Memory B cell (primary cell): ENCODE results near the gene TPRX1.
"Not testable (repeated sequence)": the region's sequence is repeated elsewhere in the genome, so short reads cannot be mapped to it uniquely, and the experiment has no call there.

Experiments
- ATAC-seq: fragments of 150-1000 bp; cut with Tn5 transposase; 2 replicates; pipeline ENCODE4 v1.10.0; 2021; ENCODE audit warnings: low read depth, mild to moderate bottlenecking, moderate library complexity
- DNase-seq, 2 donors: peaks; one replicate each; pipeline ENCODE4 v3.0.0; 2022; ENCODE audit warnings: low spot score in 2 of 2
- H3K27ac Mint-ChIP-seq: one replicate; pipeline ENCODE4 v1.8.0; 2022; ENCODE audit warnings: mild to moderate bottlenecking, moderate library complexity, mixed read lengths
- H3K27me3 Mint-ChIP-seq: one replicate; pipeline ENCODE4 v1.8.0; 2022; ENCODE audit warnings: mixed read lengths
- H3K36me3 Mint-ChIP-seq: one replicate; pipeline ENCODE4 v1.8.0; 2022; ENCODE audit warnings: mild to moderate bottlenecking, mixed read lengths
- H3K4me1 Mint-ChIP-seq: one replicate; pipeline ENCODE4 v1.8.0; 2022; ENCODE audit warnings: mixed read lengths
- H3K4me3 Mint-ChIP-seq: one replicate; pipeline ENCODE4 v1.8.0; 2022; ENCODE audit warnings: mild to moderate bottlenecking, moderate library complexity, mixed read lengths
- H3K9me3 Mint-ChIP-seq: one replicate; pipeline ENCODE4 v1.8.0; 2022; ENCODE audit warnings: mixed read lengths

Gene TPRX1

GRCh38 chr19:47792616-47793015 is 11.7 kb downstream of the TPRX1 start:
- H3K36me3 Mint-ChIP-seq: no peaks in the 10 kb centered on the region
- H3K27me3 Mint-ChIP-seq: peaks cover 9% of the 10 kb centered on the region
- no peak overlapping the region for H3K4me3 Mint-ChIP-seq
- no peak for DNase-seq
- H3K9me3 Mint-ChIP-seq: no peaks in the 10 kb centered on the region
- peaks cover 2% of the 10 kb centered on the region for H3K4me1 Mint-ChIP-seq
- no peak overlapping the region for H3K27ac Mint-ChIP-seq
- ATAC-seq: no peak

DNA sequence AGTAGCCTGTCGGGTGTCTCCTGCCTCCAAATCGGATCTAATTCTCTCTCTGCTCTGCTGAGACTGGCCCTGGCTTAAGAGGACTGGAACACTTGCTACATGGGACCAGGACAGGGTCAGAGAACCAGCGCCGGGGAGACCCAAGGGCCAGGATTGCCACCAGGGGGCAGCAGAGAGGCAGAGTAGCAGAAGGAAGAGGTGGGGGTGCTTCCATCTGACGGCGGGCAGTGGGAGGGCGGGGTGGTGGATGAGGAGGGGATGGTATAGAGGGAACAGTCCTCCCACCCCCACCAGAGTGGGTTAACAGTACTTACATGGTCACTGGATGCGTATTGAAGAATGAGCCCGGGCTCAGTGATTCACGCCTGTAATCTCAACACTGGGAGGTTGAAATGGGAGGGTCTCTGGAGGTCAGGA is 13.9 kb downstream of the TPRX1 start:
- H3K36me3 Mint-ChIP-seq: no peaks in the 10 kb centered on the region
- H3K4me3 Mint-ChIP-seq: no peak overlapping the region
- ATAC-seq (peak; percentile 78), DNase-seq (peak; percentile 76 to 87)
- H3K27me3 Mint-ChIP-seq: peaks cover 5% of the 10 kb centered on the region
- H3K27ac Mint-ChIP-seq: no peak overlapping the region
- H3K4me1 Mint-ChIP-seq: peaks cover 2% of the 10 kb centered on the region
- H3K9me3 Mint-ChIP-seq: no peaks in the 10 kb centered on the region

- H3K4me1 Mint-ChIP-seq, H3K27ac Mint-ChIP-seq, H3K9me3 Mint-ChIP-seq, DNase-seq, H3K4me3 Mint-ChIP-seq, H3K36me3 Mint-ChIP-seq, H3K27me3 Mint-ChIP-seq, ATAC-seq: not testable (repeated sequence)
Observed at GRCh38 chr19:47789811-47790210, 14.5 kb downstream of the TPRX1 start.

DNA sequence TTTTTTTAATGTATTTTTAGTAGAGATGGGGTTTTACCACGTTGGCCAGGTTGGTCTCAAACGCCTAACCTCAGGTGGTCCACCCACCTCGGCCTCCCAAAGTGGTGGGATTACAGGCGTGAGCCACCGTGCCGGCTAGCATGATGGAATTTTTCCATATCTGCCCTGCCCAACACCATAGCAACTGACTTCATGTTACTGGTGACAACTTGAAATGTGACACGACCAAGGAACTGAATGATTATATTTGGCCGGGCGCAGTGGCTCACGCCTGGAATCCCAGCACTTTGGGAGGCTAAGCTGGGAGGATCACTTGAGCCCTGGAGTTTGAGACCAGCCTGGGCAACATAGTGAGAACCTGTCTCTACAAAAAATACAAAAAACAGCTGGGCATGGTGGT is 17.0 kb downstream of the TPRX1 start:
- not testable (repeated sequence) for H3K4me1 Mint-ChIP-seq, H3K27ac Mint-ChIP-seq, H3K4me3 Mint-ChIP-seq, ATAC-seq, H3K27me3 Mint-ChIP-seq, H3K9me3 Mint-ChIP-seq, H3K36me3 Mint-ChIP-seq, DNase-seq

- Mint-ChIP-seq H3K27me3 (peaks cover 4% of the 10 kb centered on the region), H3K4me1 (peaks cover 4% of the 10 kb centered on the region), H3K9me3 (no peaks in the 10 kb centered on the region), H3K36me3 (peaks cover 12% of the 10 kb centered on the region), H3K27ac (no peak overlapping the region), H3K4me3 (no peak overlapping the region)
- no peak for DNase-seq
- no peak for ATAC-seq
Observed at GRCh38 chr19:47786566-47786965, 17.8 kb downstream of the TPRX1 start.

DNA sequence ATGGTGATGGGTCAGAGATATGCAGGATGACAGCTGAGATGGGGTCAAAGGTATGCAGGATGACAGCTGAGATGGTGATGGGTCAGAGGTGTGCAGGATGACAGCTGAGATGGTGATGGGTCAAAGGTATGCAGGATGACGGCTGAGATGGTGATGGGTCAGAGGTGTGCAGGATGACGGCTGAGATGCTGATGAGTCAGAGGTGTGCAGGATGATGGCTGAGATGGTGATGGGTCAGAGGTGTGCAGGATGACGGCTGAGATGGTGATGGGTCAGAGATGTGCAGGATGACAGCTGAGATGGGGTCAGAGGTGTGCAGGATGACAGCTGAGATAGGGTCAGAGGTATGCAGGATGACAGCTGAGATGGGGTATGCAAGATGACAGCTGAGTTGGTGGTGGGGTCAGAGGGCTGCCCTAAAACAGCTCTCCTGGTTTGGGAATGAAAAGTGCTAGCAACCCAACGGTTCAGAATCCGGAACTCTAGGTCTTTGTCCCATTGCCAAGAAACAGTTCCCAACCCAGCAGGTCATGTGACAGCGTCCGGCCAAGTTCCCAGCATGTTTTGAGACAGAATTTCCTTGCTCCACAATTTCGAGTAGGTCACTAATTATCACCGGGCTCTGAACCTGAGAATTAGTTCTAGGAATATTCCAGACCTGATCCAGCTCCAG is 22.6 kb downstream of the TPRX1 start:
- Mint-ChIP-seq H3K4me3 (no peak overlapping the region), H3K36me3 (peaks cover 18% of the 10 kb centered on the region), H3K4me1 (peaks cover 14% of the 10 kb centered on the region), H3K9me3 (no peaks in the 10 kb centered on the region), H3K27me3 (no peaks in the 10 kb centered on the region), H3K27ac (no peak overlapping the region)
- DNase-seq (no peak), ATAC-seq (no peak)

DNA sequence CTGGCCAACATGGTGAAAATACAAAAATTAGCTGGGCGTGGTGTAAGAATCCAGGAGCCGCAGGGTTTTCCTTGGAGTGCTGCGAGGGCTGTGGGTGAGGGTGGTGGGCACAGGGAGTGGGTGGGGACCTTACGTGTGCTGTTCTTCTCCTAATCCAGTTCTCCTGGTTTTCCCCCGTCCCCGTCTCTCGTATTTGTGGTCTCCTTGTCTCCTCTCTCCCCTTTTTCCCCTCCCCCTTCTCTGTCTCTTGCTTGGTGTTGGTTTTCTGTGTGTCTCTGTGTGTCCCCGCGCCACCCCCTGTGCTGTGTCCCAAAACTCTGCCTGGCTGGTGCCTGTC is 24.2 kb downstream of the TPRX1 start:
- Mint-ChIP-seq H3K4me3 (peak overlapping the region; percentile 69), H3K27ac (peak overlapping the region; percentile 15), H3K9me3 (no peaks in the 10 kb centered on the region), H3K4me1 (peaks cover 14% of the 10 kb centered on the region), H3K27me3 (no peaks in the 10 kb centered on the region), H3K36me3 (peaks cover 18% of the 10 kb centered on the region)
- DNase-seq (no peak), ATAC-seq (no peak)

DNA sequence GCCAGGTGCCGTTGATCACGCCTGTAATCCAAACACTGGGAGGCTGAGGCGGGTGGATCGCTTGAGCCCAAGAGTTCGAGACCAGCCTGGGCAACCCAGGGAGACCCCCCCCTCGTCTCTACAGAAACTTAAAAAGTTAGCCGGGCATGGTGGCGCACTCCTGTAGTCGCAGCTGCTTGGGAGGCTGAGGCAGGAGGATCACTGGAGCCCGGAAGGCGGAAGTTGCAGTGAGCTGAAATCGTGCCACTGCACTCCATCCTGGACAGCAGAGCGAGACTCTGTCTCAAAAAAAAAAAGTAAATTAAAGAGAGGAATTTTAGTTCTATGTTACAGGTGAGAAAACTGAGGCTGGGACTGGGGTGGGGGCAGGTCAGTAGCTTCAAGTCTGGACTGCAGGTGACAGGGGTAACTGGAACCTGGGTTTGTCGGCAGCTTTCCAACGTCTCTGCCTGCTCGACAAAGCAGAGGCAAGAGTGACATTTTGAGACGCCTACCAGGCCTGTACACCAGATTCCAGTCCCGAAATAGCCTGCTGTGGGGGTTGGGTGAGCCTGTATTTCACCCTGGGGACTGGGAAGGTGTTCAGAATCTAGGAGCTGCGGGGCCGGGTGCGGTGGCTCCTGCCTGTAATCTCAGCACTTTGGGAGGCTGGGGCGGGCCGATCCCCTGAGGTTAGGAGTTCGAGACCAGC is 24.7 kb downstream of the TPRX1 start:
- no peak for ATAC-seq
- Mint-ChIP-seq H3K27ac (peak overlapping the region; percentile 98), H3K9me3 (no peaks in the 10 kb centered on the region), H3K4me1 (peaks cover 14% of the 10 kb centered on the region), H3K36me3 (peaks cover 18% of the 10 kb centered on the region), H3K4me3 (peak overlapping the region; percentile 92), H3K27me3 (no peaks in the 10 kb centered on the region)
- DNase-seq: no peak

GRCh38 chr19:47778954-47779351 is 25.4 kb downstream of the TPRX1 start:
- H3K27me3 Mint-ChIP-seq: no peaks in the 10 kb centered on the region
- peaks cover 14% of the 10 kb centered on the region for H3K4me1 Mint-ChIP-seq
- no peaks in the 10 kb centered on the region for H3K9me3 Mint-ChIP-seq
- peak overlapping the region; percentile 98 for H3K27ac Mint-ChIP-seq
- peak overlapping the region; percentile 92 for H3K4me3 Mint-ChIP-seq
- ATAC-seq (peak; percentile 18), DNase-seq (peak in 1 of 2 donors; percentile 31)
- peaks cover 11% of the 10 kb centered on the region for H3K36me3 Mint-ChIP-seq

DNA sequence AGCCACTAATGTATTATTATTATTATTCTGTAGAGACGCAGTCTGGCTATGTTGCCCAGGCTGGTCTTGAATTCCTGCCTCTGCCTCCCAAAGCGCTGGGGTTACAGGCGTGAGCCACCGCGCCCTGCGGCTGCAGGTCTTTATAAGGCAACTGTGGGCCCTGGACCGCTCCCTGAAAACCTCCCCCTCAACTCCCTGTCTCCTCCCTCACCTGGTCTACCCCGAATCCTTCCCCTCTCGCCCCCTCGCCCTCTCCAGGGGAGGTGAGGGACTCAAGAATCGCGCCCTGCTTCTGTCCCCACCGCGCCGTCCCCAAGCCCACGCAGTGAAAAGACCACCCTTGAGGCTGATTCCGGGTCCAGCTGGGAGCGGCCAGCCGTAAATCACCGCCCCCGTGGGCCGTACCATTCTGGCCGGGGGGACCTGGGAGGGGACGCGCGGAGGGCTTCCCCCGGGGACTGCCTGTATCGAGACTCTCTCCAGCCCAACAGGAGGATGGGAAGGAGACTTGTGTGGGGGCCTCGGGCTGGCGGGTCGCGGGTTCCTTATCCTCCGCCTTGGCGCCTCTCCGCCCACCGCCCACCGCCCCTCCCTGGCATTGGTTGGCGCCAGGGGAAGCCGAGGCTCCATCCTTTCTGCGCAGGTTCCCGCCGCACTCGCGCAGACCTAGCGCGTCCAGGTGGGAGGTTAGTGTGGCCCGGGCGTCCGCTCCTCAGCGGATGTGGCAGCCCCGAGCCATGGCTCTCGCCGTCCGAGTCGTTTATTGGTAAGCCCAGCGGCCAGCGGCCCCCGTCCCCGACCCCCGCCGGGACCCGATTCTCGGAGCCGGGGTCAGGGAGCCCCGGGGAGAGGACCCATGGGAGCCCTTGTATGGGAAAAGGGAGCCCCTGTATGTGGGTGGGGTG is 26.1 kb downstream of the TPRX1 start, which contains the start of gene SELENOW:
TSS of gene SELENOW (plus strand) at position 655 of the 905 bp plus-strand sequence. CDS start at position 738, 83 bp downstream.
- H3K27ac Mint-ChIP-seq: peak within 1 kb of the TSS; percentile 98
- DNase-seq (peak; percentile 77 to 87), ATAC-seq (peak; percentile 93)
- H3K4me3 Mint-ChIP-seq: peak within 1 kb of the TSS; percentile 92
- H3K9me3 Mint-ChIP-seq: no peaks in the 10 kb centered on the region
- peaks cover 8% of the 10 kb centered on the region for H3K36me3 Mint-ChIP-seq
- peaks cover 14% of the 10 kb centered on the region for H3K4me1 Mint-ChIP-seq
- peaks cover 2% of the 10 kb centered on the region for H3K27me3 Mint-ChIP-seq

- H3K9me3 Mint-ChIP-seq, H3K36me3 Mint-ChIP-seq, H3K27me3 Mint-ChIP-seq, DNase-seq, ATAC-seq: not testable (repeated sequence)
- Mint-ChIP-seq H3K27ac (peak overlapping the region; percentile 98), H3K4me1 (peaks cover 14% of the 10 kb centered on the region), H3K4me3 (peak overlapping the region; percentile 92)
Observed at GRCh38 chr19:47777245-47778048, 26.9 kb downstream of the TPRX1 start.

DNA sequence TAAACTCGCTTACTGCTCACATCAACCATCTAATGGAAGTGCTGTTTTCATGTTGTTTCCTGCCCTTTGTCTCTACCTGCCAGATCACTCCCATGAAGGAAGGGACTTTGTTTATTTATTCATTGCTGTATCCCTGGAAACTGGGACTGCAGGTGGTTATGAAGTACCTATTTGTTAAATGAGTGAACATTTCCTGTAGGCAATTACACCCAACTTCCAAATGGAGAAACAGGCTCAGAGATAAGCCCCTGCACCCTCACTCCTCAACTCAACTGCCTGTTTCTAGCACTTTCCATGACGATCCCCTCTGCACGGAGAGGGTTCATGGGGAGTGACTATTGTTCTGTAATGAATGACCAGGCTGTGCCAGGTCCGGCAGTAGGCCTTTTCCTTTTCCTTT is 27.8 kb downstream of the TPRX1 start:
- DNase-seq: no peak
- H3K27ac Mint-ChIP-seq: no peak overlapping the region
- H3K36me3 Mint-ChIP-seq: peaks cover 6% of the 10 kb centered on the region
- H3K9me3 Mint-ChIP-seq: no peaks in the 10 kb centered on the region
- peaks cover 12% of the 10 kb centered on the region for H3K4me1 Mint-ChIP-seq
- no peak for ATAC-seq
- no peak overlapping the region for H3K4me3 Mint-ChIP-seq
- peaks cover 3% of the 10 kb centered on the region for H3K27me3 Mint-ChIP-seq

- not testable (repeated sequence) for H3K27me3 Mint-ChIP-seq, H3K4me1 Mint-ChIP-seq, H3K4me3 Mint-ChIP-seq, ATAC-seq, H3K27ac Mint-ChIP-seq, H3K9me3 Mint-ChIP-seq, DNase-seq, H3K36me3 Mint-ChIP-seq
Observed at GRCh38 chr19:47771291-47771690, 33.1 kb downstream of the TPRX1 start.
